Ascending aorta (tissue), 1 donor: Measurements from ENCODE around the gene GDPD3. TPM values are rescaled to one million over a fixed set of nuclear protein-coding genes. Genes with fewer than 3 reads are reported as not detected.

ENCODE experiments used
- total RNA-seq: library from RNA; depleted of rRNA; stranded (reverse); fragments of >200 nt; gene quantifications from one replicate; pipeline ENCODE4 v1.1.0, GENCODE V29; 2016

The GDPD3 gene
- total RNA-seq, 1 donor from 2014 or later = 0.53 TPM

Other genes starting within 250 kb of the GDPD3 start
- gene SEZ6L2, start 214.0 kb downstream of the GDPD3 start, total RNA-seq = 0.21 TPM
- not detected for gene ASPHD1, start 213.0 kb downstream of the GDPD3 start, total RNA-seq
- 302 TPM for gene KCTD13, start 187.3 kb downstream of the GDPD3 start, total RNA-seq
- 49.2 TPM for gene TMEM219, start 151.5 kb downstream of the GDPD3 start, total RNA-seq
- gene TAOK2, start 139.7 kb downstream of the GDPD3 start, total RNA-seq = 101 TPM
- gene HIRIP3, start 117.9 kb downstream of the GDPD3 start, total RNA-seq = 2.0 TPM
- gene INO80E, start 117.3 kb downstream of the GDPD3 start, total RNA-seq = 44.1 TPM
- not detected for gene DOC2A, start 102.5 kb downstream of the GDPD3 start, total RNA-seq
- gene C16orf92, start 90.3 kb downstream of the GDPD3 start, total RNA-seq = not detected
- not detected for gene TLCD3B, start 82.3 kb downstream of the GDPD3 start, total RNA-seq
- gene ALDOA, start 47.8 kb downstream of the GDPD3 start, total RNA-seq = 1,202 TPM
- gene PPP4C, start 37.5 kb downstream of the GDPD3 start, total RNA-seq = 50.7 TPM
- 0.75 TPM for gene TBX6, start 21.6 kb downstream of the GDPD3 start, total RNA-seq
- gene YPEL3, start 17.3 kb downstream of the GDPD3 start, total RNA-seq = 98.6 TPM
- gene MAPK3, start 9.7 kb upstream of the GDPD3 start, total RNA-seq = 115 TPM
- gene CORO1A, start 70.1 kb upstream of the GDPD3 start, total RNA-seq = 69.4 TPM
- gene BOLA2B, start 80.1 kb upstream of the GDPD3 start, total RNA-seq = 643 TPM
- gene SLX1A, start 80.3 kb upstream of the GDPD3 start, total RNA-seq = 44.6 TPM
- gene SULT1A3, start 85.7 kb upstream of the GDPD3 start, total RNA-seq = 14.8 TPM
- 1.3 TPM for gene NPIPB13, start 134.9 kb upstream of the GDPD3 start, total RNA-seq
- gene CD2BP2, start 241.8 kb upstream of the GDPD3 start, total RNA-seq = 15.1 TPM